Spleen (tissue), 7 donors: Measurements from ENCODE around the gene GRAMD1A.
A peak's percentile ranks its signal among the peaks of the same experiment; 100 is the strongest.

Experiments used
- CTCF ChIP-seq, 11 experiments: fragments of 200-600 bp in 7 of 11; fragments of 450-650 bp in 4 of 11; sonication (generic) in 4 of 11; IDR thresholded peaks in 8 of 11; conservative IDR thresholded peaks in 3 of 11; 1 replicate in 7 of 11; 2 replicates in 4 of 11; pipeline versions ENCODE4 v1.4.0 to v1.8.0; 2016 to 2021; ENCODE audit warnings: antibody characterized with exemption in 11 of 11, inconsistent platforms in 4 of 11, mild to moderate bottlenecking in 1 of 11
- POLR2AphosphoS5 ChIP-seq, 3 donors: sonication (generic); formaldehyde crosslinking; IDR thresholded peaks; one replicate each; pipeline ENCODE4 v1.5.1; 2017; ENCODE audit warnings: antibody characterized with exemption in 3 of 3
- donor health status: DM: no; HTN: no; CAD: no; lungs with moderate emphysema.
- donor health status: DM: no; HTN: no; CAD: no.
- donor health status: DM: no; HTN: no; CAD: no.

DNA sequence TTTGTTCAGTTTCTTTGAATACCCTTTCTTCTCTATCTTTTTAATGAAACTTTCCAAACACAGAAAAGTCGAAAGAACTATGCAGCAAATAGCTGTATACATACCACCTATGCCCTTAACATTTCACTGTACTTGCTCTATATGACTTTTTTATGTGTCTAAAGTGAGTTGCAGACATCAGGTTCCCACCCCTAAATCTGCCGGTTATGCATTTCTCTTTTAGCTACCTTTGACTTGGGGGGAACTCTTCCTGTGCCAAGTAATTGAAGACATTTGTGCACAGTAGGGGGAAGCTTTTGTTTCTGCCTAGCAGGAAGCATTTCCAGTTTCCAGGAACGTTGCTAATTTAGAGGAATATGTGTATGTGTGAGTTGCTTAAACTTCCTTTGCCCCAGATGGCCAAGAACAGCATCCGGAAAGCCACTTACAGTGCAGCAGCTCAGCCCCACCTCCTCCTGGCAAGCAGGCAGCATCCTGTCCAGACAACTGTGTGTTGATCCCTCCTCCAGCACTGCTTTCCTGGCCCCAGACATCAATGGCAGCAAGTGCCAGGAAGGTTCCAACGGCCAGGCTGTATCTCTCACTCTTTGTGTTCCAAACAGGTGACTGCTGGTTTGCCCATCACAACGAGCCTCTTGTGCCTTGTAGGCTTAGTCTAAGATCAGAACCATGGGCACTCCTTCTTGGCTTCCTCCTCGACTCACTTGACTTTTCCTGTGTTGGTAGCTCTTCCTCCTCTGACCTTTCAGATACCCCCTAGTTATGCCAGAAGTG is 14.7 kb upstream of the GRAMD1A start:
- TF ChIP-seq CTCF (IDR thresholded peaks at IDR 0.05 in 8 of 11, conservative IDR thresholded peaks at IDR 0.05 in 3 of 11) (no peak), POLR2AphosphoS5 (IDR thresholded peaks at IDR 0.05) (peak in 2 of 3 donors; percentile 69 to 73)
